K562 (cell line): ENCODE data around the gene TPD52L2. TPM values are rescaled to one million over a fixed set of nuclear protein-coding genes. Genes with fewer than 3 reads are reported as not detected.

ENCODE experiments used
- ETV1 ChIP-seq: fragments of 450-650 bp; conservative IDR thresholded peaks from 2 replicates; pipeline ENCODE4 v1.6.1; 2016; ENCODE audit warnings: missing genetic modification characterization, control low read depth, low read depth, missing compliant biosample characterization
- MAX ChIP-seq: sonication (generic); formaldehyde crosslinking; IDR thresholded peaks from 2 replicates; pipeline ENCODE4 v1.9.0; 2022; ENCODE audit warnings: mild to moderate bottlenecking, missing genetic modification reagents
- MXD1 ChIP-seq: fragments of 250-450 bp; sonication (Bioruptor Pico); IDR thresholded peaks from 2 replicates; pipeline ENCODE4 v1.8.0; 2021; ENCODE audit warnings: borderline replicate concordance, mild to moderate bottlenecking, moderate library complexity; ENCODE audit not compliant: poor library complexity, severe bottlenecking
- MYBL2 ChIP-seq, 2 experiments: fragments of 450-650 bp in 1 of 2; sonication (generic) in 1 of 2; formaldehyde crosslinking in 1 of 2; IDR thresholded peaks; 2 replicates each; pipeline versions ENCODE4 v1.6.1 to v1.8.1; 2017 to 2022; ENCODE audit warnings: borderline replicate concordance in 1 of 2, inconsistent platforms in 1 of 2, low read depth in 1 of 2, mild to moderate bottlenecking in 1 of 2, missing genetic modification reagents in 1 of 2, moderate library complexity in 1 of 2
- NR2C1 ChIP-seq, 2 experiments: fragments of 450-650 bp; IDR thresholded peaks; 2 replicates each; pipeline ENCODE4 v1.6.1; 2017; ENCODE audit warnings: mild to moderate bottlenecking in 2 of 2, antibody characterized with exemption in 1 of 2, inconsistent platforms in 1 of 2, missing compliant biosample characterization in 1 of 2, missing genetic modification characterization in 1 of 2
- RAD21 ChIP-seq, 2 experiments: fragments of 250-450 bp in 1 of 2; fragments of 450-650 bp in 1 of 2; sonication (Bioruptor Pico) in 1 of 2; formaldehyde crosslinking in 1 of 2; IDR thresholded peaks in 1 of 2; conservative IDR thresholded peaks in 1 of 2; 2 replicates each; pipeline versions ENCODE4 v1.4.0 to v1.8.0; 2020 to 2022; ENCODE audit warnings: mild to moderate bottlenecking in 2 of 2, moderate library complexity in 1 of 2
- RBM17 ChIP-seq: fragments of 200-400 bp; formaldehyde crosslinking; IDR thresholded peaks from 2 replicates; pipeline ENCODE4 v1.6.1; 2017; ENCODE audit warnings: low read depth, mild to moderate bottlenecking, low read length, borderline replicate concordance
- RNF2 ChIP-seq: sonication (generic); IDR thresholded peaks from 2 replicates; pipeline ENCODE4 v1.6.1; 2016
- RNF219 ChIP-seq: fragments of 250-450 bp; sonication (Bioruptor Pico); IDR thresholded peaks from 2 replicates; pipeline ENCODE4 v1.5.0; 2022; ENCODE audit warnings: mild to moderate bottlenecking
- SMAD4 ChIP-seq: fragments of 250-450 bp; sonication (Bioruptor Pico); conservative IDR thresholded peaks from 2 replicates; pipeline ENCODE4 v1.8.0; 2021; ENCODE audit warnings: inconsistent platforms, mild to moderate bottlenecking, moderate library complexity
- SMARCE1 ChIP-seq: fragments of 450-650 bp; IDR thresholded peaks from 2 replicates; pipeline ENCODE4 v1.7.1; 2016; ENCODE audit warnings: mild to moderate bottlenecking
- SMC3 ChIP-seq: conservative IDR thresholded peaks from 2 replicates; pipeline ENCODE4 v1.6.1; 2011; ENCODE audit warnings: low read depth, low read length, improper control_type of control experiment; ENCODE audit not compliant: insufficient read depth
- THRA ChIP-seq: fragments of 450-650 bp; IDR thresholded peaks from 2 replicates; pipeline ENCODE4 v1.6.1; 2017; ENCODE audit warnings: mild to moderate bottlenecking, moderate library complexity
- TRIM28 ChIP-seq: fragments of 450-650 bp; IDR thresholded peaks from 2 replicates; pipeline ENCODE4 v1.6.1; 2017
- ZNF175 ChIP-seq: fragments of 200-800 bp; sonication (Bioruptor generic); IDR thresholded peaks from 2 replicates; pipeline ENCODE4 v1.6.1; 2016; ENCODE audit warnings: low read depth, mild to moderate bottlenecking, missing genetic modification characterization, missing compliant biosample characterization
- ZNF263 ChIP-seq: sonication (generic); formaldehyde crosslinking; IDR thresholded peaks from 2 replicates; pipeline ENCODE4 v1.8.0; 2022; ENCODE audit warnings: mild to moderate bottlenecking, missing genetic modification reagents, borderline replicate concordance
- ZNF668 ChIP-seq: fragments of 250-450 bp; sonication (Bioruptor Pico); IDR thresholded peaks from 2 replicates; pipeline ENCODE4 v1.8.0; 2022; ENCODE audit warnings: mild to moderate bottlenecking, inconsistent platforms
- ZNF696 ChIP-seq: fragments of 250-450 bp; sonication (Bioruptor Pico); conservative IDR thresholded peaks from 2 replicates; pipeline ENCODE4 v1.4.0; 2020; ENCODE audit warnings: mild to moderate bottlenecking, moderate library complexity
- polyA plus RNA-seq, 8 experiments: library from polyadenylated mRNA; depleted of rRNA in 4 of 8; stranded (reverse) in 5 of 8; unstranded in 3 of 8; fragments of >200 nt; fragmentation: Nextera tagmentation in 2 of 8; fragmentation: Illumina TruSeq in 1 of 8; extraction: Ambion mirVana in 2 of 8; extraction: Trizol in 1 of 8; gene quantifications; 2 replicates each; pipeline versions ENCODE4 v1.2.1 to v1.2.3, GENCODE V29; 2011 to 2014; ENCODE audit warnings: inconsistent platforms in 1 of 8, missing spikeins in 1 of 8
- total RNA-seq, 7 experiments: library from RNA; depleted of rRNA in 6 of 7; stranded (reverse); fragments of >200 nt in 6 of 7; fragmentation: Illumina TruSeq in 2 of 7; extraction: Trizol in 2 of 7; gene quantifications; 2 replicates each; pipeline versions ENCODE4 v1.2.1 to v1.2.3, GENCODE V29; 2011 to 2021; ENCODE audit warnings: low replicate concordance in 1 of 7

Gene TPD52L2
- total and polyA plus RNA-seq, 9 of the 15 experiments (the other 6 are each of a cell fraction or from before 2014, with no cell fraction given), result 1.9 to 117 (median 74.6) TPM

GRCh38 chr20:63858393-63859165 lies 6.5 kb upstream of the TPD52L2 start (continued):
- TF ChIP-seq ETV1 (tag) (0 out of 2 replicates have a peak, but pooled peaks have one; percentile 13), ZNF696 (CRISPR knock-in tag) (no peak), TRIM28 (no peak), MAX (CRISPR knock-in tag) (no peak), ZNF263 (CRISPR knock-in tag) (peak; percentile 27; the same call in 1 of the 2 replicates), ZNF668 (CRISPR knock-in tag) (no peak), RNF2 (no peak), SMC3 (0 out of 2 replicates have a peak, but pooled peaks have one; percentile 5), MXD1 (CRISPR knock-in tag) (no peak), SMARCE1 (no peak; the same call in 1 of the 2 replicates), ZNF175 (CRISPR knock-in tag) (no peak), RAD21 (CRISPR knock-in tag; conservative IDR thresholded peaks at IDR 0.05 in 1 of 2, IDR thresholded peaks at IDR 0.05 in 1 of 2) (peak in 1 of 2 experiments; percentile 56; a peak in 2 of 4 replicates), RNF219 (CRISPR knock-in tag) (no peak), RBM17 (no peak), THRA (no peak), MYBL2 (IDR thresholded peaks at IDR 0.05; ENCODE audit: low read depth) (no peak), MYBL2 (CRISPR knock-in tag; IDR thresholded peaks at IDR 0.05; ENCODE audit: borderline replicate concordance) (no peak), NR2C1 (IDR thresholded peaks at IDR 0.05) (no peak; the same call in 1 of the 2 replicates), NR2C1 (tag; IDR thresholded peaks at IDR 0.05) (peak; percentile 61; the same call in 1 of the 2 replicates), SMAD4 (peak; percentile 40; the same call in 1 of the 2 replicates)
